Measurements from ENCODE around the gene CCDC178. TPM values are rescaled to one million over a fixed set of nuclear protein-coding genes. Genes with fewer than 3 reads are reported as not detected.

Gene CCDC178
- total and polyA plus RNA-seq, 2 donors, result 0.24 to 1.3 TPM

- Histone ChIP-seq H3K27me3 (ENCODE audit: control insufficient read depth in 2 of 2, insufficient read depth in 1 of 2, low read length in 1 of 2) (no peaks in the 10 kb centered on the region), H3K9me3 (ENCODE audit: control insufficient read depth in 2 of 2, insufficient read depth in 1 of 2, low read length in 1 of 2) (no peaks in the 10 kb centered on the region), H3K27ac (ENCODE audit: low read depth in 1 of 2, low read length in 1 of 2) (no peak overlapping the region), H3K36me3 (ENCODE audit: control insufficient read depth in 2 of 2, insufficient read depth in 2 of 2, low read length in 1 of 2) (no peaks in the 10 kb centered on the region), H3K4me3 (ENCODE audit: low read length in 2 of 2) (no peak overlapping the region), H3K4me1 (ENCODE audit: control insufficient read depth in 2 of 2, insufficient read depth in 2 of 2, low read length in 2 of 2) (no peaks in the 10 kb centered on the region)
- DNase-seq (ENCODE audit: low read depth in 6 of 9, low spot score in 9 of 9), result no peak
- 79% methylated on average over 1 of the region's 1 CpG for WGBS
These were observed 109.8 kb downstream of the CCDC178 start for GRCh38 chr18:33330711-33331110.

- no peaks in the 10 kb centered on the region for H3K9me3 ChIP-seq (ENCODE audit: control insufficient read depth in 2 of 2, insufficient read depth in 1 of 2, low read length in 1 of 2)
- 84% methylated on average over 4 of the region's 4 CpGs for WGBS
These were observed 113.5 kb downstream of the CCDC178 start for GRCh38 chr18:33326975-33327374.

DNA sequence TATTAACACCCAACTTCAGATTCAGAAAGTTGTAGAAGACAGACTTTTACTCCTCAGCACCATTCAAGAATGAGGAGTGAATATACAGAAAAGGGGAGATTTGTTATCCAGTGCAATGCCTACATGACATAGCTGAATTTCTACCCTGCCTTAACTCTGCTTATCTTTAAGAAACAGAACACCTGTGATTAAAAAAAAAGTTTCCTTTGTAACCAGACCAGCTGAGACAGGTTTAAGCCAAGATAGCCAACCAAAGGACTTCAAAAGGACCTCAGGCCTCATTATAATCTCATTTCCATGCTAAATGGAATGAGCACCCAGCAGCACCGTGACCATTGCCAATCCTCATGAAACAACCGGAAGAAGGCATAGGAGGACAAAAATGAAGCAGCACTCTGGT, 122.9 kb downstream of the CCDC178 start:
- peaks cover 0 to 7% of the 10 kb centered on the region in 2 donors for H3K9me3 ChIP-seq (ENCODE audit: control insufficient read depth in 2 of 2, insufficient read depth in 1 of 2, low read length in 1 of 2)
- no peak overlapping the region for H3K27ac ChIP-seq (ENCODE audit: low read depth in 1 of 2, low read length in 1 of 2)
- DNase-seq (ENCODE audit: low read depth in 6 of 9, low spot score in 9 of 9), result no peak
- H3K36me3 ChIP-seq (ENCODE audit: control insufficient read depth in 2 of 2, insufficient read depth in 2 of 2, low read length in 1 of 2), result no peaks in the 10 kb centered on the region
- no peaks in the 10 kb centered on the region for H3K4me1 ChIP-seq (ENCODE audit: control insufficient read depth in 2 of 2, insufficient read depth in 2 of 2, low read length in 2 of 2)
- no peaks in the 10 kb centered on the region for H3K27me3 ChIP-seq (ENCODE audit: control insufficient read depth in 2 of 2, insufficient read depth in 1 of 2, low read length in 1 of 2)
- WGBS, result 95% methylated on average over 2 of the region's 2 CpGs
- H3K4me3 ChIP-seq (ENCODE audit: low read length in 2 of 2), result no peak overlapping the region

More at GRCh38 chr18:33326975-33327374, 113.5 kb downstream of the CCDC178 start:
- Histone ChIP-seq H3K36me3 (ENCODE audit: control insufficient read depth in 2 of 2, insufficient read depth in 2 of 2, low read length in 1 of 2) (no peaks in the 10 kb centered on the region), H3K27ac (ENCODE audit: low read depth in 1 of 2, low read length in 1 of 2) (no peak overlapping the region), H3K4me3 (ENCODE audit: low read length in 2 of 2) (no peak overlapping the region), H3K4me1 (ENCODE audit: control insufficient read depth in 2 of 2, insufficient read depth in 2 of 2, low read length in 2 of 2) (no peaks in the 10 kb centered on the region), H3K27me3 (ENCODE audit: control insufficient read depth in 2 of 2, insufficient read depth in 1 of 2, low read length in 1 of 2) (no peaks in the 10 kb centered on the region)
- no peak for DNase-seq (ENCODE audit: low read depth in 6 of 9, low spot score in 9 of 9)

- Histone ChIP-seq H3K27me3 (ENCODE audit: control insufficient read depth in 2 of 2, insufficient read depth in 1 of 2, low read length in 1 of 2) (no peaks in the 10 kb centered on the region), H3K4me3 (ENCODE audit: low read length in 2 of 2) (no peak overlapping the region), H3K27ac (ENCODE audit: low read depth in 1 of 2, low read length in 1 of 2) (no peak overlapping the region), H3K9me3 (ENCODE audit: control insufficient read depth in 2 of 2, insufficient read depth in 1 of 2, low read length in 1 of 2) (peaks cover 0 to 7% of the 10 kb centered on the region in 2 donors), H3K4me1 (ENCODE audit: control insufficient read depth in 2 of 2, insufficient read depth in 2 of 2, low read length in 2 of 2) (no peaks in the 10 kb centered on the region), H3K36me3 (ENCODE audit: control insufficient read depth in 2 of 2, insufficient read depth in 2 of 2, low read length in 1 of 2) (no peaks in the 10 kb centered on the region)
- DNase-seq (ENCODE audit: low read depth in 6 of 9, low spot score in 9 of 9), result no peak
- 96% methylated on average over 33 of the region's 33 CpGs for WGBS
These were observed 124.4 kb downstream of the CCDC178 start for GRCh38 chr18:33316146-33316587.

DNA sequence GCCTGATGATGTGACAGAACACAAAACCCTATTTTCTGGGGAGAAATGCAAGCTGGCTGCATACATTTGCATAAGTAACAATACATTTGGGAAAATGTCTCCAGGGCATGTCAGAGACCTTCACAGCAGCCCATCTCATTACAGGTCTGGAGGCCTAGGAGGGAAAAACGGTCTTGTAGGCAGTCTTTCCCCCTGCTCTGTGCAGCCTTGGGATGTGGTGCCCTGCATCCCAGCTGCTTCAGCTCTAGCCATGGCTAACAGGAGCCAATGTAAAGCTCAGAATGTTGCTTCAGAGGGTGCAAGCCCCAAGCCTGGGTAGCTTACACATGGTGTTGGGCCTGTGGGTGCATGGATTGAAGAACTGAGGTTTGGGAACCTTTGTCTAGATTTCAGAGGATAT, 133.0 kb downstream of the CCDC178 start:
- Histone ChIP-seq H3K4me1 (ENCODE audit: control insufficient read depth in 2 of 2, insufficient read depth in 2 of 2, low read length in 2 of 2) (no peaks in the 10 kb centered on the region), H3K4me3 (ENCODE audit: low read length in 2 of 2) (no peak overlapping the region), H3K9me3 (ENCODE audit: control insufficient read depth in 2 of 2, insufficient read depth in 1 of 2, low read length in 1 of 2) (no peaks in the 10 kb centered on the region), H3K27me3 (ENCODE audit: control insufficient read depth in 2 of 2, insufficient read depth in 1 of 2, low read length in 1 of 2) (no peaks in the 10 kb centered on the region), H3K36me3 (ENCODE audit: control insufficient read depth in 2 of 2, insufficient read depth in 2 of 2, low read length in 1 of 2) (no peaks in the 10 kb centered on the region), H3K27ac (ENCODE audit: low read depth in 1 of 2, low read length in 1 of 2) (no peak overlapping the region)
- WGBS, result 90% methylated on average over 1 of the region's 1 CpG
- no peak for DNase-seq (ENCODE audit: low read depth in 6 of 9, low spot score in 9 of 9)

- DNase-seq (ENCODE audit: low read depth in 6 of 9, low spot score in 9 of 9), result no peak
- H3K27me3 ChIP-seq (ENCODE audit: control insufficient read depth in 2 of 2, insufficient read depth in 1 of 2, low read length in 1 of 2), result no peaks in the 10 kb centered on the region
- no peak overlapping the region for H3K27ac ChIP-seq (ENCODE audit: low read depth in 1 of 2, low read length in 1 of 2)
- 90% methylated on average over 3 of the region's 3 CpGs for WGBS
- H3K4me1 ChIP-seq (ENCODE audit: control insufficient read depth in 2 of 2, insufficient read depth in 2 of 2, low read length in 2 of 2), result no peaks in the 10 kb centered on the region
- no peak overlapping the region for H3K4me3 ChIP-seq (ENCODE audit: low read length in 2 of 2)
- no peaks in the 10 kb centered on the region for H3K36me3 ChIP-seq (ENCODE audit: control insufficient read depth in 2 of 2, insufficient read depth in 2 of 2, low read length in 1 of 2)
- peaks cover 0 to 3% of the 10 kb centered on the region in 2 donors for H3K9me3 ChIP-seq (ENCODE audit: control insufficient read depth in 2 of 2, insufficient read depth in 1 of 2, low read length in 1 of 2)
These were observed 136.2 kb downstream of the CCDC178 start for GRCh38 chr18:33304277-33304676.

- no peaks in the 10 kb centered on the region for H3K36me3 ChIP-seq (ENCODE audit: control insufficient read depth in 2 of 2, insufficient read depth in 2 of 2, low read length in 1 of 2)
- no peak for DNase-seq (ENCODE audit: low read depth in 6 of 9, low spot score in 9 of 9)
- no peaks in the 10 kb centered on the region for H3K27me3 ChIP-seq (ENCODE audit: control insufficient read depth in 2 of 2, insufficient read depth in 1 of 2, low read length in 1 of 2)
- no peaks in the 10 kb centered on the region for H3K9me3 ChIP-seq (ENCODE audit: control insufficient read depth in 2 of 2, insufficient read depth in 1 of 2, low read length in 1 of 2)
- H3K27ac ChIP-seq (ENCODE audit: low read depth in 1 of 2, low read length in 1 of 2), result no peak overlapping the region
- 86% methylated on average over 1 of the region's 1 CpG for WGBS
- H3K4me1 ChIP-seq (ENCODE audit: control insufficient read depth in 2 of 2, insufficient read depth in 2 of 2, low read length in 2 of 2), result no peaks in the 10 kb centered on the region
- no peak overlapping the region for H3K4me3 ChIP-seq (ENCODE audit: low read length in 2 of 2)
These were observed 149.0 kb downstream of the CCDC178 start for GRCh38 chr18:33291539-33291938.

DNA sequence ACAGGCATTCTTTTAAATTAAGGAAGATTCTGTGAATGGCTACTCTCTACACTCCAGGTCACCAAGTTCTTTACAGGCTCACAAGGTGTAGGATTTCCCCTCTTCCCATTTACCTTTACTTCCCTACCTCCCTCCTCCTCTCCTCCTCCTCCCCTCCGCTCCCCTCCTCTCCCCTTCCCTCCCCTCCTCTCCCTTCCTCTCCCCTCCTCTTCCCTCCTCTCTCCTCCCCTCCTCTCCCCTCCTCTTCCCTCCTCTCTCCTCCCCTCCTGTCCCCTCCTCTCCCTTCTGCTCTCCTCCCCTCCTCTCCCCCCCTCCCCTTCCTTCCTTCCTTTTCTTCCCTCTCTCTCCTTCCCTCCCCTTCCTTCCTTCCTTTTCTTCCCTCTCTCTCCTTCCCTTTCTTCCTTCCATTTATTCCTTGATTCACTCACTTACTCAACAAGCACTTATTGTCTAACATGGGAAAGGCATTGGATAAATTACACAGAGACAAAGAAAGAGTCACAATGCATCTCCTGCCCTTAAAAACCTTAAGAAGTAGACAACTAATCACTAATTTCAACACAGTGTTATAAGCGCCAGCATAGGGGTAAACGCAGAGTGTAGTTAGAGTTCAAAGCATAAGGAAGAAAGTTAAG, 152.3 kb downstream of the CCDC178 start:
- H3K27ac ChIP-seq (ENCODE audit: low read depth in 1 of 2, low read length in 1 of 2), result no peak overlapping the region
- H3K36me3 ChIP-seq (ENCODE audit: control insufficient read depth in 2 of 2, insufficient read depth in 2 of 2, low read length in 1 of 2), result no peaks in the 10 kb centered on the region
- H3K4me3 ChIP-seq (ENCODE audit: low read length in 2 of 2), result no peak overlapping the region
- no peaks in the 10 kb centered on the region for H3K27me3 ChIP-seq (ENCODE audit: control insufficient read depth in 2 of 2, insufficient read depth in 1 of 2, low read length in 1 of 2)
- H3K4me1 ChIP-seq (ENCODE audit: control insufficient read depth in 2 of 2, insufficient read depth in 2 of 2, low read length in 2 of 2), result no peaks in the 10 kb centered on the region
- H3K9me3 ChIP-seq (ENCODE audit: control insufficient read depth in 2 of 2, insufficient read depth in 1 of 2, low read length in 1 of 2), result no peaks in the 10 kb centered on the region
- WGBS, result 95% methylated on average over 3 of the region's 3 CpGs
- no peak for DNase-seq (ENCODE audit: low read depth in 6 of 9, low spot score in 9 of 9)

GRCh38 chr18:33282709-33283333, 157.7 kb downstream of the CCDC178 start:
- H3K27me3 ChIP-seq (ENCODE audit: control insufficient read depth in 2 of 2, insufficient read depth in 1 of 2, low read length in 1 of 2), result no peaks in the 10 kb centered on the region
- no peak for DNase-seq (ENCODE audit: low read depth in 6 of 9, low spot score in 9 of 9)
- 92% methylated on average over 6 of the region's 6 CpGs for WGBS

More at GRCh38 chr18:33282709-33283333, 157.7 kb downstream of the CCDC178 start:
- no peaks in the 10 kb centered on the region for H3K36me3 ChIP-seq (ENCODE audit: control insufficient read depth in 2 of 2, insufficient read depth in 2 of 2, low read length in 1 of 2)
- H3K9me3 ChIP-seq (ENCODE audit: control insufficient read depth in 2 of 2, insufficient read depth in 1 of 2, low read length in 1 of 2), result no peaks in the 10 kb centered on the region
- no peaks in the 10 kb centered on the region for H3K4me1 ChIP-seq (ENCODE audit: control insufficient read depth in 2 of 2, insufficient read depth in 2 of 2, low read length in 2 of 2)
- H3K4me3 ChIP-seq (ENCODE audit: low read length in 2 of 2), result no peak overlapping the region
- H3K27ac ChIP-seq (ENCODE audit: low read depth in 1 of 2, low read length in 1 of 2), result no peak overlapping the region

All from thymus (tissue), 11 donors.